ENCODE data around the gene FAM169A.

- no peak for TF ChIP-seq CTCF (IDR thresholded peaks at IDR 0.05; ENCODE audit: low read length)
- TF ChIP-seq EZH2 (IDR thresholded peaks at IDR 0.05; ENCODE audit: borderline replicate concordance, low read length) = no peak
These were observed 1.4 kb downstream of the FAM169A start for GRCh38 chr5:74864823-74865222.

Data from OCI-LY1 (cell line).